HG03378 (cell line): ENCODE measurements around the gene JKAMP.
"Not testable (repeated sequence)": the region's sequence is repeated elsewhere in the genome, so short reads cannot be mapped to it uniquely, and the experiment has no call there.

Experiments
- ATAC-seq: cut with Tn5 transposase; IDR thresholded peaks from one replicate; pipeline ENCODE4 v1.9.1; 2021; ENCODE audit warnings: mild to moderate bottlenecking, moderate library complexity; ENCODE audit not compliant: unreplicated experiment

JKAMP gene, protein sequence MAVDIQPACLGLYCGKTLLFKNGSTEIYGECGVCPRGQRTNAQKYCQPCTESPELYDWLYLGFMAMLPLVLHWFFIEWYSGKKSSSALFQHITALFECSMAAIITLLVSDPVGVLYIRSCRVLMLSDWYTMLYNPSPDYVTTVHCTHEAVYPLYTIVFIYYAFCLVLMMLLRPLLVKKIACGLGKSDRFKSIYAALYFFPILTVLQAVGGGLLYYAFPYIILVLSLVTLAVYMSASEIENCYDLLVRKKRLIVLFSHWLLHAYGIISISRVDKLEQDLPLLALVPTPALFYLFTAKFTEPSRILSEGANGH

DNA sequence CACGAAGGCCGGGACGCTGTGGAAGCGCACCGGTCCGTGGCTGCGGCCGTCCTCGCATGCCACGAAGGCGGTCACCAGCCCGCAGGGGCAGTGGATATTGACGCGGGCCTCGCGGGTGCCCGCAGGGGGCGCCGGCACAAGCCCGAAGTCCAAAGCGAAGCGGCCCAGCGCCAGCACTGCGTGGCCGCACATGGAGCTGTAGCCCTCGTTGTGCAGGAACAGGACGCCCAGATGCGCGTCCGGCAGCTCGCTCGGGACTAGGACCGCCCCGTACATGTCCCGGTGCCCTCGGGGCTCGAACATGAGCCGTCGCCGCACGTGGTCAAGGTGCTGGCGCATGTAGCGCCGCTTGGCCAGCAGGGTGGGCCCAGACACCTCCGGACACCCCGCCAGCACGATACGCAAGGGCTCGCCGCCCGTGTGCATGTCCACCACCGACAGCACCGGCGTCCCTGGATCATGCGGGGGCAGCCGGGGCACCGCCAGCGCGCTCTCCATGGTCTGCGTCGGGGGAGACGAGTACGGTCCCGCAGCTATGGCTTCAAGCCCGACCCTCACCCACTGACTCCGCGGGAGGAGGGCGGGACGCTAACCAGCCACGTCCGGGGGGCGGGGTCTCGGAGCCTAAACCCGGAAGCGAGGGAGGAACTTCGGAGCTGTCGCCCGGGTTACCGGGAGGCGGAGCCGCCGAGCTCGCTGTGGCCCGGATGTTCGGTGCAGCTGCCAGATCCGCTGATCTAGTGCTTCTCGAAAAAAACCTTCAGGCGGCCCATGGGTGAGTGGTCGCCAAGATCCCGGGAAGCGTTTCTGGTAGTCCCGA is at the start of gene JKAMP, which contains the start of gene L3HYPDH:
Gene JKAMP, plus strand, starts transcription at position 699 of the 820 bp plus-strand sequence. Its CDS starts 73 bp downstream, at position 772.
Gene L3HYPDH, minus strand, starts transcription at position 590 of the 820 bp plus-strand sequence. Its CDS starts 92 bp downstream, at position 498.
- peak; percentile 81 for ATAC-seq

DNA sequence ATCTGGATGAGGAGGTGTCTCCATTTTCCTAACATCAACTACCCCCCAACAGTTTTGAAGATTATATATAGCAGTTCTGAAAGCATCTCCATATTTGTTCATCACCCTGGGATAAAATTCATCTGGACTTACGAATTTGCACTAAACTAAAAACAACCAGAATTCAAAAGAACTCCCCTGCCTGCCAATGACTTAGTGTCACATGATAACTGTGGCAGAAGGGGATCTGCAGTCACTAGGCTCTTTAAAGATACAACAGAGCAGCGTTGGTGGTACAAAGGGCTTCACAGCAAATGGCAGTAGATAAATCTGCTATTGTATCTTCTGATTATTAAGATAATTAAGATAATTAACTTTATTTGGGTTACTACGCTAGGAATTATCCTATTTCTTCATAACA is 49.2 kb upstream of the JKAMP start:
- no peak for ATAC-seq

DNA sequence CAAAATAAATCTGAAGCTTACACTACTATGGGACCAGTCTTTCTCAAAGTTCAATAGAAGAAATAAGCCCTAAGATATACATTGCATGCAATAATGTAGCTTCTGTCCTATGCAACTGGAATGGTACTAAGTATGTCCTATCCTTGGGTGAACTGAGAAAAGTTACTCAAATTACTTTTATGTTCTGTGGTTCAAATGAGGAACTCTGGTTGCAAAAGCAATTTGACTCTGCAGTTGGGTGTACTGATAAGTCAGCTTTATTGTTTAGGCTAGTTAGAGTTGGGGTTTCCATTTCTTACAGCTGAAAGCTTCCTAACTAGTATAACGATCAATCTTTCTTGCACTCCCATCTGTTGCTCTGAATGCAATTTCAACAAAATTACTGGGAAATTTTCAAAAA is 48.3 kb upstream of the JKAMP start:
- ATAC-seq, result no peak

DNA sequence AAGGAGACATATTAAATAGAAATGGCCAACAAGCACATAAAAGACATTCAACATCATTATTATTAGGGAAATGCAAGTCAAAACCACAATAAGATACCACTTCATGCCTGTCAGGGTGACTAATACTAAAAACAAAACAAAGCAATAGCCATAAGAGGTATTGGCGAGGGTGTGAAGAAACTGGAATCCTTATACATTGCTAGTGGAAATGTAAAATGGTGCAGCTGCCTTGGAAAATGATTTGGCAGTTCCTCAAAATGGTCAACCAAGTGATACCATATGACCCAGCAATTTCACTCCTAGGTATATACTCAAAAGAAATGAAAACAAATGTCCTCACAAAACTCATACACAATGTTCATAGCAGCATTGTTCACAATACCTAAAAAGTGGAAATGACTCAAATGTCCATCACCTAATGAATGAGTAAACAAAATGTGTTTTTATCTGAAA is 46.1 kb upstream of the JKAMP start:
- no peak for ATAC-seq

DNA sequence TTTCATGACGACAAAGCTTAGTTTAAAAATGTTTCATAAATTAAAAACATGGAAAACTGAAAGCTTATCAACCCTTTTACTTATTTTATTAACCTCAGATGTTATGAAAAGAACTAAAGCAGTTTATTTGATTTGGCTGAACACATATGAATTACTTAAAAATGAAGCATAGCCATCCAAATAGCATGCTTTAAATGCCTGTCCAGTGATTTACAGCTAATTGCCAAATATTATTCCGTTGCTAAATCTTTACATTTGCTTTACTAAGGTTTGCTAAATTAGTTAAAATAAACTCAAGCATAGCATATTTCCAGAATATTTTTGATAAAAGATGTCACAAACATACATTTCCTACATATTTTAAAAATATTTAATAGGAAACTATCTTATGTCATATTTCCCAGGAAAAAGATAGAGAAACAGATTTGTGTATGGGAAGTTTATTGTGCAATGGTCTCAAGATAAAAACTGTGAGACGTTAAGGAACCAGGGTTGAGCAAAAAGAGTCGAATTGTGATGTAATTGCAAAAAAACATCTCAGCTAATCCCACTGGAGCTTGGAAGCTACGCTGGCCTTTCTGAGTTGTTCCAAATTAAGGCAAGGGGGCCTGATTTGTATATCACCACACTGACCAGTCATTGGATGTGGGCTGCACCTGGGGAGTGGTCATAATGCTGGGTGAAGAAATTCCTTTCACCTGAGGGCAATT is 44.9 kb upstream of the JKAMP start:
- no peak for ATAC-seq

DNA sequence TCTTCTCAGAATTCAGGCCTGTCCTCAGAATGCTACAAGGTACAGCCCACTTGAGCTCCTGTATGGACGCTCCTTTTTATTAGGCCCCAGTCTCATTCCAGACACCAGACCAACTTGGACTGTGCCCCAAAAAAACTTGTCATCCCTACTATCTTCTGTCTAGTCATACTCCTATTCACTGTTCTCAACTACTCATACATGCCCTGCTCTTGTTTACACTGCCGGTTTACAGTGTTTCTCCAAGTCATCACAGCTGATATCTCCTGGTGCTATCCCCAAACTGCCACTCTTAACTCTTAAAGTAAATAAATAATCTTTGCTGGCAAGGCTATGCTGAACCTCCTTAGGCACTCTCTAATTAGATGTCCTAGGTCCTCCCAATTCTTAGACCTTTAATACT is 35.6 kb upstream of the JKAMP start:
- ATAC-seq, result not testable (repeated sequence)

DNA sequence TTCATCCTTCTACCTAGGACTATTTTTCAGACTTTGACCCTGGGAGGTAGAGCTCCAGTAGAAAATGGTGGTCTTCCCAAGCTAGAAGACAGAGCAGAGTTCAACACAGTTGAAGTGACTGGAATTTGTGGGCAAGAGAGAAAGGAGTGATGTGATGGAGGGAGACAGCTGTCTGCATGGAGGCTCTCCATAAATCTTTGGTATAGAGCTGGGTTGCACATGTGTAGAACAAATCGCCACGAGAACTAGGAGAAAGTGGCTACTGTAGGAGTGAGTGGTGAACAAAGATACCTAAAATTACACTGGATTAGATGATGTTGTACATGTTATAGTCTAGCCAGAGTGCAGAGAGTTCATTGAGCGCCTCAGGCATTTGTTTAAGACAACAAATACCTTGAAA is 33.6 kb upstream of the JKAMP start:
- ATAC-seq, result no peak

DNA sequence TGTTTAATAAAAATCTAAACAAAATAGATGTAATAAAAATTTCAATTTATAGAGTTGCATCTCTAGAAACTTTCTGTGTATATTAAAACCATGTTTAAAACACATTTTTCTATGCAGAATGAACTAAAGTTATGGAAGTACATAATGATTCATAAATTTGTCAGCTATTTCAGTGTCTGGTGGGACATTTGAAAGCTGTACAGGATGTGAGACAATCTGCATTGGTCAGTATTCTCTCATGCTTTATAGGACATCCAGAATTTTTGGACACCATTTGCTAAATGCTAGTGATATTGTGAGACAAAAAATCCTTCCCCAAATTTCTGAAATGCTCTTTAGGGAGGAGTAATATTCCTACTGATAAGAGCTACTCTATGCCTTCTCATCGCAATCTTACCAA is 32.5 kb upstream of the JKAMP start:
- no peak for ATAC-seq

DNA sequence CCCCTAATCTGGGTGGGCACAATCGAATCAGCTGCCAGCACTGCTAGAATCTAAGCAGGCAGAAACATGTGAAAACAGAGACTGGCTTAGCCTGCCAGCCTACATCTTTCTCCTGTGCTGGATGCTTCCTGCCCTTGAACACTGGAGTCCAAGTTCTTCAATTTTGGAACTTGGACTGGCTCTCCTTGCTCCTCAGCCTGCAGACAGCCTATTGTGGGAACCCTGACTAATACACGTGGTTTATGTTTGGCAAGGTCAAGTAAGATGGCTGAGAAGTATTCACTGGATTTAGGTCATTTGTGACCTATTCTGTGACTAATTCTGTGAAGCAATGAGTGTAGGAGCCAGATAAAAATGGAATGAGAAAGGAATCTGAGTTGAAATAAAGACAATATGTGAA is 30.2 kb upstream of the JKAMP start:
- ATAC-seq, result no peak

DNA sequence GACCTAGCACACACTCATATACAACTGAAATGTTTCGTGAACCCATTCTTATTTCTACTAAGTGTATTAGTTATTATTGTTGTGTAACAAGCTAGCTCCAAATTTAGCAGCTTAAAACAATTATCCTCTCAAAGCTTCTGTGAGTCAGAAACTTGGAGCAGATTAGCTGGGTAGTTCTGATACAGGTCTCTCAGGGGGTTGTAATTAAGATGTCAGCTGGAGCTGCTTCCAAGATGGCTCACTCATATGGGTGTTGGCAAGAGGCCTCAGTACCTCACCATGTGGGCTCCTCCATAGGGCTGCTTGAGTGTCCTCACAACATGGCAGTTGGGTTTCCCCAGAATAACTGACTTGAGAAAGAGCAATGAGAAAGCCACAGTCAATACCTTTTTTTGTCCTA is 28.9 kb upstream of the JKAMP start:
- no peak for ATAC-seq

DNA sequence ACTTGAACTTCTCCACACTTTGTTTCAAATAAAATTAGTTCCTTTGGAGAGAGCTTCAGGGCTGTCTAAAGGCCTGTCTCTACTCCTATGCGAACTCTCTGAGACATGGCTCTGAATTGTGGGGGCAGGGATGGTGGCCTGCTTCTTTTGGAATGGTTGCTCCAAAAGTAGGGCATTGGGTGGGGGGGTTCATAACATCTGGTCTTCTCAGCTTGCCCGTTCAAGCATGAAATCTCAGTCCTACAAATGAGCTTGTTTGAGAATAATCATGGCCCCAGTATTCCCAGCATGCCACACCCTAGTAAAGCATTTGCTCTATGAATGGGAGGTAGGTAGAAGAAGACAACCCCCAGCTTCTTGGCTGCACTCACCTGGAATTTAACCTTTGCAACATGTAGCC is 25.8 kb upstream of the JKAMP start:
- ATAC-seq, result no peak

DNA sequence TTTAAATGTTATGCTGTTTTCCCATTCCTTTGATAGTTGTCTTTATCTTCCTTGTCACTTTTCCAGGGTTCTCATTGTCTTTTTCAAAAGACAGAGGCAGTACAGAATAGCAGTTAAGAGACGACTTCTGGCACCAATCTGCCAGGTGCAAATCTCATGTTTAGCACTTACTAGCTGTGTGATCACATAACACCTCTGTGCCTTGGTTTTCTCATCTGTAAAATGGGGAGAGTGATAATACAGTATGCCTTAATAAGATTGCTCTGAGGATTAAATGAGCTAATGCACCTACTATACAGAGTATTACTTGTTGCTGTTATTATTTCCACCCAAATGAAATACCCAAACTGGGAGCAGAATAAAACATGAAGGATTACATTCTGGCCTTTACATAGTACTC is 23.9 kb upstream of the JKAMP start:
- no peak for ATAC-seq

DNA sequence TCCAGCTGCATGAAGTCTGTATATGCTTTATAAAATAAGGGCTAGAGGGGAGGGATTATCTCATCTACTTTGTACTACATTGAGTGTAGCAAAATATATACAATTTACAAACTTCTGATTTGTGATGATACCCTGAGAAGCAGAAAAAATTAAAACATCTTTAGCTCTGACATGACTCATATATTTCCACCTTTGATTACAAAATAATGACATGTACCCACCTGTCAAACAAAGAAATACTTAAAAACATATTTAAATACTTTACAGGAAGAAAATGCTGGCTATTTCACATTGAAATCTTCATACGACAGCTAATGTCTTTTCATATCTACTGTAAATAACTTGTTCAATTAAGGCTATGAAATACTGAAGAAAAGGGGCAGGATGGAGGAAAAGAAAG is 22.4 kb upstream of the JKAMP start:
- ATAC-seq, result no peak

DNA sequence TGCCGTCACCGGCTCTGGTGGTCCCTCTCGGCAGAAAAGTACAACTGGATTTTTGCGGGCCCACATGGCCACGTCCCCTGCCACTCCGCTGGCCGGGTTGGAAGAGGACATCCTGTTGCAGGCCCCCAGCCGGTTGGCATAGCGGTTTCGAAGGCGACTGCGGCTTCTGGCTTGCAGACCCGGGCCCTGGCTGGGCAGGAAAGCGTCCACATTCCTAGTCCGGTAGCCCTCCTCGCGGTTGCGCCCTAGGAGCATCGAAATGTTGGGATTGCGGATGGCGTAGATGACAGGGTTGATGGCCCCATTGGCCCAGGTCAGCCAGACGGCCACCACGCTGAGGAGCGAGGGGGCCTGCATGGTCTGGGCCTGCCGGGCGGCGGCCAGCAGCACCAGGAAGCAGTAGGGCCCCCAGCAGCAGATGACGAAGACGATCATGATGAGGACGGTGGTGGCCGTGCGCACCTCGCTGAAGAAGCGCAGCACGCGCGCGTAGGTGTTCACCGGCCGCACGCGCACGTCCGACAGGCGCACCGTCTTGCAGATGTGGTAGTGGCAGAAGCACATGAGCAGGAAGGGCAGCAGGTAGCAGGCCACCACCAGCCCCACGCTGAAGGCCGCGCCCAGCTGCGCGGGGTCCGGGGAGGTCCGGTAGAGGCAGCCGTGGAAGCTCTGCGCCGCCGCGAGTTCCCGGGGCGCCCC is 20.4 kb upstream of the JKAMP start:
- peak; percentile 19 for ATAC-seq

DNA sequence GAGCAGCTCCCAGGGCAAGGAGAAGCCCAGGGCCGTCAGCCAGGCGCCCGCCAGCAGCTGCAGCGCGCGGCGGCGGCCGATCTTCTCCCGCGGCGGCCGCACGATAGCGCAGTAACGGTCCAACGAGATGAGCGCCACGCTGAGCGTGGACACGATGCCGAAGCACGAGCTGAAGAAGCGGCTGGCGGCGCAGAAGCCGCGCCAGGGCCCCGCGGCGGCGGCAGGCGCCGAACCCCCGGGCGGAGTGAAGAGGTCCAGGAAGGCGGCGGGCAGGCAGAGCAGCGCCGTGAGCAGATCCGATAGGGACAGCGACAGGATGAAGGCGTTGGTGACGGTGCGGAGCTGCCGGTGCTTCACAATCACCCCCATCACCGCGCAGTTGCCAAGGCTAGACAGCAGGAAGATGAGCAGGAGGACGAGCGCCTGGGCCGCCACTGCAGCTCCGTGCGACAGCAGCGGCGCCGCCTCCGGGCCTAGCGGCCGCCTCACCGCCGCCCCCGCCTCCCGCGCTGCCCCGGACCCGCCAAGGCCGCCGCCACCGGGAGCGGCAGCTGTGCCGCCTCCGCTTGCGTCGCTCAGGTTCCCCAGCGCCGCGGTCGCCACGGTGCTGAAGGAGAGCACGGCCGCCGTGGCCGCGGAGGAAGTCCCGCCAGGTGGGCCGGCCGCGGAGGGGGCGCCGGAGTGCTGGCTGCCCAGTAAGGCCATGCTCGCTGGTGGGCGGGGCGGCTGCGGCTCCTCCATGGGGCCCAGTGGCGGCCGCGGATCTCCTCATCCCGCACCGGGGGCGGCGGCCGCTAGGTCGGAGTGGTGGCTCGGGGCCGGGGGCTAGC is 19.6 kb upstream of the JKAMP start:
- peak; percentile 50 for ATAC-seq

DNA sequence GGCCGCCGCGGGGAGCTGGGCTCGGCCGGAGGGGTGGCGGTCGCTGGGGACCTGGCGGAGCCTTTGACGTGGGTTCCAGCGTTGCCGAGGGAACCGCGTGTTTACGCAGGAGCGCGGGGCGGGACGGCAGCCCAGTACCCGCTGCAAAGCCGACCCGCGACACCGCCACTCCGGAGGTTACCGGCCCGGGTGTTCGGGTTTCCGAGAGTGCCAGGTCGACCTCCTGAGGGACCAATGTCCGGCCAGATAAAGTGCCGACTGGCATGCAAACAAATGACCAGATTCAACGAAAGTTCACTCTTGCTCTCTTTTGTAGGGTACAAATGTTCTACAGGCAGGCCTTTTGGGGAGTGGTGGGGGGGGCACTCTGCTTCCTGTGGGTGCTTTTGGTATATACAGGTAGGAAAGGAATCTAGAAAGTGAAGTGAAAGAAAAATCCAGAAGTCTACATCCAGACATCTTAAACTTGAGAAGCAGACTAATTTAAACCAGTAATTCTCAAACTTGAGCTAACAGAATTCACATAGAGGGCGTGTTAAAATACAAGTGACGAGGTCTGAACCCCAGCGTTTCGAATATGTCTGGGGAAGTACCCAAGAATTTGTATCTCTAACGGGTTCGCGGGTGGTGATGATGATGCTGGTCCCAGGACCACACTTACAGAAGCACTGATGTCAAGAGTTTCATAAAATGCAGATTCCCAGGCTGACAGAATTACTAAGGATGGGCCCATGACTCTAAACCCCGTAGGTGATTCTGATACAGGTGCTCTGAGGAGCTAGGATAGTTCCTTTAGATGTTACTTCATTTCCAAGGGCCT is 18.8 kb upstream of the JKAMP start, which contains the start of gene GPR135:
Gene GPR135, minus strand, starts transcription at position 65 of the 820 bp plus-strand sequence. CDS start 154 bp downstream, outside the sequence.
- peak; percentile 23 for ATAC-seq

DNA sequence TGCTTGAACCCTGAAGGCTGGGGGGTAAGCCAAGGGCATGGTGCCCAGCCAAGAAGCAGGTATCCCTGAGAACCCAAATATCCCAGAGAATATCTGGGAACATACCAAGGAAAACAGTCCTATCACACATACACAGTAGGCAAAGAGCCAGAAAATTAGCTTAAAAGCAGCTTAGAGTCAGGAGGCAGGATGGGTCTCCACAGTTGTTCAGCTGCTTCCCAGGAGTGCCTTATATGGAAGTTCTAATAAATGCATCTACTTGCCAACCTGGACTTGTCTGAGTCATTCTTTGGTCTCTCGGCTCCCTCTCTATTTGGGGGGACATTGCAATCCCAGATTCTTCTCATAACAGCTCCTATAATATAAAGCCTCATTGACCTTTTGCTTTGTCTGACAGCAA is 10.1 kb upstream of the JKAMP start:
- ATAC-seq, result no peak

DNA sequence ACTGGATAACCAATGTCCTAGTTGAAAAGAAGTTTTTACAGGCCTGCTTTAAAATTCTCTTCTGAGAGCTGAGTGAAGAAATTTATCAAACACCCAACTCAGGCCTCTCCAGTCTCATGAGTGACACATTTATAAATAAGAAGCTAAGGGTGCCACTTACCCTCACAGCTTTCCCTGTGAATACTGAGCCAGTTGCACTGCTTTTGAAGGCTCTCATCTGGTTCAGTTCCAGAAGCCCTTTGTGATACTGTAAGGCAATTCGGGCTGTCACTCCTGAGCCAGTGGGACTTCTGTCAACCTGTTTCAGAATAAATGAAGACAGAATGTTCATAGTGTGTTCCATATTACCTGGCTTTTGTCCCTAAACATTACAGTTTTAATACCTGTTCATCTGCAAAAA is 8.6 kb upstream of the JKAMP start:
- ATAC-seq, result no peak

DNA sequence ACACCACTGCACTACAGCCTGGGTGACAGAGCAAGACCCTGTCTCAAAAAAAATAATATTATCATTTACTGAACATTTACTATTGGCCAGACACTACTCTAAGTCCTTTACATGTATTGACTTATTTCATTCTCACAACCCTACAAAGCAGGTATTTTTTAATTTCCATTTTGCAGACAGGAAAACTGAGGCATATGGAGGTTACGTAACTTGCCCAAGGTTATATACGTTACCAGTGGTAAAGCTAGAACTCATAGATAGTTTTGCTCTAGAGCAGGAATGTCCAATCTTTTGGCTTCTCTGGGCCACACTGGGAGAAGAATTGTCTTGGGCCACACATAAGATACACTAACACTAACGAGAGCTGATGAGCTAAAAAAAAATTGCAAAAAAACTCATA is 5.8 kb upstream of the JKAMP start:
- ATAC-seq, result no peak
